Ishikawa (cell line): ENCODE results near the gene MMP17.
A peak's percentile ranks its signal among the peaks of the same experiment; 100 is the strongest.

Experiments used
- CEBPB ChIP-seq: IDR thresholded peaks from 2 replicates; pipeline ENCODE4 v1.6.1; 2012
- CREB1 ChIP-seq: IDR thresholded peaks from 2 replicates; pipeline ENCODE4 v1.6.1; 2012; ENCODE audit warnings: low read depth
- EGR1 ChIP-seq: IDR thresholded peaks from 2 replicates; pipeline ENCODE4 v1.6.1; 2012
- EP300 ChIP-seq: IDR thresholded peaks from 2 replicates; pipeline ENCODE4 v1.6.1; 2012; ENCODE audit warnings: borderline replicate concordance
- FOXM1 ChIP-seq: IDR thresholded peaks from 2 replicates; pipeline ENCODE4 v1.6.1; 2012; ENCODE audit warnings: low read depth, borderline replicate concordance
- MAX ChIP-seq: IDR thresholded peaks from 2 replicates; pipeline ENCODE4 v1.6.1; 2012
- NFIC ChIP-seq: IDR thresholded peaks from 2 replicates; pipeline ENCODE4 v1.6.1; 2012
- RAD21 ChIP-seq: IDR thresholded peaks from 2 replicates; pipeline ENCODE4 v1.6.1; 2012; ENCODE audit warnings: low read depth
- REST ChIP-seq: IDR thresholded peaks from 2 replicates; pipeline ENCODE4 v1.6.1; 2012; ENCODE audit warnings: low read depth, mild to moderate bottlenecking
- TAF1 ChIP-seq: IDR thresholded peaks from 2 replicates; pipeline ENCODE4 v1.6.1; 2012; ENCODE audit warnings: low read depth, mild to moderate bottlenecking
- TCF12 ChIP-seq: IDR thresholded peaks from 2 replicates; pipeline ENCODE4 v1.6.1; 2012; ENCODE audit warnings: low read depth
- TEAD4 ChIP-seq: IDR thresholded peaks from 2 replicates; pipeline ENCODE4 v1.6.1; 2012
- USF1 ChIP-seq: IDR thresholded peaks from 2 replicates; pipeline ENCODE4 v1.6.1; 2012
- YY1 ChIP-seq: IDR thresholded peaks from 2 replicates; pipeline ENCODE4 v1.6.1; 2012; ENCODE audit warnings: low read depth
- ZBTB7A ChIP-seq: IDR thresholded peaks from 2 replicates; pipeline ENCODE4 v1.6.1; 2012; ENCODE audit warnings: low read depth

Gene MMP17

DNA sequence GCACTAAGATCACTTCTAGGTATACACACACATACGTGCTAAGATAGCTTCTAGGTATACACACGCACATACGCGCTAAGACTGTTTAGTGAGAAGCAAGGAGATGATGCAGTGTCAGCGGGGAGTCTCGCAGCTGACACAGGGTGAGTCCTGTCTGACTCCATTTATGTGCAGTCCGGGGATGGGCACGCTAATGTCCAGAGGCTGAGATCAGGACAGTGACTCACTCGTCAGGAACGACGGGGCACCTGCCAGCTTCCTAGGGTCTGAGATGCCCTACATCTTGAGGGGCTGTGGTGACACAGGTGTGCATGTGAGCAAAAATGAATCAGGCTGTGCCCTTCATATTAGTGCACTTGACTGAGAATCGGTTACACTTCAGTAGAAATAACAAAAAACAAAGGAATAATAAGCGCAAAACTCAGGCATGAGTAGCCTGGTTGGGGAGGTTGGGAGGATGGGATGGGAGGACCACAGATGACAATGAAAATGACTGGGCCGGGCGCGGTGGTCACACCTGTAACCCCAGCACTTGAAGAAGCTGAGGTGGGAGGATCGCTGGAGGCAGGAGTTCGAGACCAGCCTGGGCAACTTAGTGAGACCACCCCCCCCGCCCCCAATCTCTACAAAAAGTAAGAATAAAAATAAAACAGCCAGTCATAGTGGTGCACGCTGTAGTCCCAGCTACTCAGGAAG is 37.1 kb downstream of the MMP17 start:
- peak; percentile 50; the same call in 1 of the 2 replicates for TF ChIP-seq TEAD4
- TF ChIP-seq TCF12, result 0 out of 2 replicates have a peak, but pooled peaks have one; percentile 29
- no peak; the same call in 1 of the 2 replicates for TF ChIP-seq EP300

GRCh38 chr12:131867471-131867870 is 39.3 kb downstream of the MMP17 start:
- TF ChIP-seq REST (no peak), YY1 (no peak), TEAD4 (no peak), FOXM1 (no peak), TCF12 (no peak), CREB1 (no peak), EGR1 (no peak), USF1 (no peak), NFIC (no peak), CEBPB (no peak), MAX (no peak), TAF1 (no peak), ZBTB7A (no peak), RAD21 (no peak), EP300 (no peak)

DNA sequence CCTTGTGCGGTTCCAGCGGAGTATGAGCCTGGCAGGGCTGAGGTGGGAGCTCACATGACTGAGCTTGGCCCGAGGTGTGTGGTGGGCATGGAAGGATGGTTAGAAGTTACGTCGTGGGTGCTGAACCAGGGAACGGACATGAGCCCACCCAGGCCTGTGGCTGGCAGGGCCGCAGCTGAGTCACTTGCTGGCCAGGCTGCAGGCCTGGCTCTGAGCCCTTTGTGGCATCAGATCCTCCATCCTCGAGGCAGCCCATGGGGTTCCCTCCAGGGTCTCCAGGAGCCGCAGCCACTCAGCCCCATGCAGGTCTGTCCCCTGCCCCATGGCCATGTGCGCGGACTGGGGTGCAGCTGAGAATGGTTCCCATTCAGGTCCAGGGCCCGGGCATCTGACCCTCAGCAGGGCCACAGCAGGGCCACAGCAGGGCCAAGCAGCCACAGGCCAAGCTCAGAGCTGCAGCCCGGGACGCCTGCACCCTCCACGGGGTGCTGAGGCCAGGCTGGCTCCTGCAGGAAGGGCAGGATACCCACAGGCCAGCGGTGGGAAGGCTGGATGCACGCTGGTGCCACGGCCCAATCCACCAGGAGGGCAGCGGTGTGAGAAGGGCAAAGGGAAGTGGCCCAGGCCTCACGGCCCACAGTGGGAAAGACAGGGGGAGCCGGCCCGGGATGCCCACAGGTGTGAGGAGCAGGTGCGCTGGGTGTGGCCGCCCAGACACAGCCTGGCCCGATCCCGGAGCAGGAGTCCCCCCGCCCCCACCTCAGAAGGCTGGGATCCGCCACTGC is 39.9 kb downstream of the MMP17 start:
- TF ChIP-seq MAX (no peak), CREB1 (no peak), TEAD4 (no peak), FOXM1 (no peak), USF1 (no peak), REST (no peak), TCF12 (no peak), EP300 (no peak), NFIC (no peak), CEBPB (no peak)

DNA sequence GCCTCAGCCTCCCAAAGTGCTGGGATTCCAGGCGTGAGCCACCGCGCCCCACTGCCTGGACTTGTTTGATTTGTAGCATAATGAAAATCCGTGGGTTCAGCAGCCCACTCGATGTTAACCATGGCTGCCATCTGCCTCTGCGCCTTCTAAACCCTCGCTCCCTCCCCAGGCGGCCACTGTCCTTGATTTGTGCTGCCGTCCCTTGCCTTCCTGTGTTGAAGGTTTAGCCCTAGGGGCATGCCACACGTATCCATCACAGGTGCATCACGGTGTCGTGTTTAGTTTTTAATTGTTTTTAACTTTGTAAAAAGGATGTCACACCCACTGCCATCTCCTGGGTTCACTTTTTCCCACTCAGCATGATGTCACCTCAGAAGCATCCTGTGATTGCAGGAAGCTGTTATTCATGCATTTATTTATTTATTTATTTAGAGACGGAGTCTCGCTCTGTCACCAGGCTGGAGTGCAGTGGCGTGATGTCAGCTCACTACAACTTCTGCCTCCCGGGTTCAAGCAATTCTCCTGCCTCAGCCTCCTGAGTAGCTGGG is 41.8 kb downstream of the MMP17 start:
- TF ChIP-seq TEAD4, result peak; percentile 30
- no peak for TF ChIP-seq NFIC
- no peak for TF ChIP-seq REST
- no peak for TF ChIP-seq TCF12
- TF ChIP-seq EP300, result no peak
- no peak for TF ChIP-seq RAD21
- TF ChIP-seq FOXM1, result no peak
- TF ChIP-seq EGR1, result no peak
